Left lung (tissue), 10 donors: ENCODE results near the gene NOXO1. TPM values are rescaled to one million over a fixed set of nuclear protein-coding genes. Genes with fewer than 3 reads are reported as not detected.

Experiments used
- ATAC-seq: fragments of 200-7000 bp; cut with Tn5 transposase; one replicate; pipeline ENCODE4 v1.9.1; 2020; ENCODE audit warnings: moderate library complexity
- DNase-seq, 4 donors: peaks; one replicate each; pipeline ENCODE4 v3.0.0-alpha.2; 2013 to 2020
- H3K27ac ChIP-seq, 2 donors: fragments of 200-600 bp; sonication (generic) in 1 of 2; one replicate each; pipeline versions ENCODE4 v1.5.0 to v1.8.0; 2020 to 2021
- H3K27me3 ChIP-seq, 2 donors: fragments of 200-600 bp; sonication (generic) in 1 of 2; one replicate each; pipeline versions ENCODE4 v1.5.0 to v1.8.0; 2020 to 2021
- H3K36me3 ChIP-seq, 2 donors: fragments of 200-600 bp; sonication (generic) in 1 of 2; one replicate each; pipeline versions ENCODE4 v1.5.0 to v1.8.0; 2020 to 2021
- H3K4me1 ChIP-seq, 2 donors: fragments of 200-600 bp; one replicate each; pipeline ENCODE4 v1.8.0; 2021
- H3K4me3 ChIP-seq, 2 donors: fragments of 200-600 bp; sonication (generic) in 1 of 2; one replicate each; pipeline versions ENCODE4 v1.5.0 to v1.8.0; 2020 to 2021; ENCODE audit warnings: mild to moderate bottlenecking in 1 of 2
- H3K9me3 ChIP-seq, 2 donors: fragments of 200-600 bp; sonication (generic) in 1 of 2; one replicate each; pipeline versions ENCODE4 v1.5.0 to v1.8.0; 2020 to 2021
- CTCF ChIP-seq, 2 donors: fragments of 200-600 bp; sonication (generic) in 1 of 2; IDR thresholded peaks; one replicate each; pipeline versions ENCODE4 v1.5.0 to v1.8.0; 2021; ENCODE audit warnings: antibody characterized with exemption in 2 of 2
- intact Hi-C, 2 donors: fragments of 100-400 bp; cut with DNase I; formaldehyde crosslinking; loops; one replicate each; pipeline versions ENCODE4 v1.11.2 to v1.14.2; 2022
- polyA plus RNA-seq, 6 donors: library from polyadenylated mRNA; unstranded; fragments of 120-200 nt; gene quantifications; one replicate each; pipeline ENCODE4 v1.2.1, GENCODE V29; 2013; ENCODE audit not compliant: insufficient read length in 6 of 6
- total RNA-seq, 2 donors: library from RNA; stranded (reverse); fragmentation: NEBNext Ultra II Directional; extraction: Animal tissue kit (Norgen Biotek cat#: 25700); gene quantifications; one replicate each; pipeline ENCODE4 v1.2.1, GENCODE V29; 2021
- donor health status: DM: no; HTN: yes; CAD: no.
- donor health status: DM: no; HTN: no; CAD: no.

NOXO1 gene
- total and polyA plus RNA-seq, 8 donors: 0.30 to 5.6 (median 0.64) TPM; not detected in 2

GRCh38 chr16:1991948-1992703 lies 10.9 kb upstream of the NOXO1 start:
- Histone ChIP-seq H3K36me3 (peaks cover 0 to 5% of the 10 kb centered on the region in 2 donors), H3K4me3 (peak overlapping the region; percentile 38 to 46), H3K4me1 (peaks cover 17 to 37% of the 10 kb centered on the region in 2 donors), H3K9me3 (peaks cover 0 to 5% of the 10 kb centered on the region in 2 donors), H3K27me3 (peaks cover 29 to 41% of the 10 kb centered on the region in 2 donors), H3K27ac (peak overlapping the region in 1 of 2 donors; percentile 66)
- ATAC-seq (peak; percentile 89), DNase-seq (peak in 3 of 4 donors; percentile 87 to 99 (median 97))
- intact Hi-C loops: no loop called here
- no peak for TF ChIP-seq CTCF (IDR thresholded peaks at IDR 0.05)

- Histone ChIP-seq H3K4me1 (peaks cover 17 to 37% of the 10 kb centered on the region in 2 donors), H3K27me3 (peaks cover 29 to 41% of the 10 kb centered on the region in 2 donors), H3K4me3 (peak overlapping the region; percentile 38 to 46), H3K9me3 (peaks cover 0 to 5% of the 10 kb centered on the region in 2 donors), H3K27ac (peak overlapping the region in 1 of 2 donors; percentile 66), H3K36me3 (peaks cover 0 to 8% of the 10 kb centered on the region in 2 donors)
- intact Hi-C loops: no loop called here
- TF ChIP-seq CTCF (IDR thresholded peaks at IDR 0.05): no peak
- no peak for DNase-seq
- ATAC-seq: no peak
These were observed 10.3 kb upstream of the NOXO1 start for GRCh38 chr16:1991588-1991947.

GRCh38 chr16:1991135-1991551 lies 9.9 kb upstream of the NOXO1 start:
- H3K36me3 ChIP-seq: peaks cover 0 to 13% of the 10 kb centered on the region in 2 donors
- H3K9me3 ChIP-seq: peaks cover 0 to 5% of the 10 kb centered on the region in 2 donors
- TF ChIP-seq CTCF (IDR thresholded peaks at IDR 0.05): no peak
- DNase-seq: peak in 1 of 4 donors; percentile 79
- peaks cover 29 to 41% of the 10 kb centered on the region in 2 donors for H3K27me3 ChIP-seq
- peak overlapping the region in 1 of 2 donors; percentile 46 for H3K4me3 ChIP-seq
- intact Hi-C loops: no loop called here
- no peak overlapping the region for H3K27ac ChIP-seq
- ATAC-seq: peak; percentile 2
- peaks cover 17 to 37% of the 10 kb centered on the region in 2 donors for H3K4me1 ChIP-seq

GRCh38 chr16:1990351-1991134 lies 9.3 kb upstream of the NOXO1 start:
- H3K36me3 ChIP-seq: peaks cover 0 to 19% of the 10 kb centered on the region in 2 donors
- H3K9me3 ChIP-seq: peaks cover 0 to 5% of the 10 kb centered on the region in 2 donors
- intact Hi-C loops: no loop called here
- ATAC-seq (peak; percentile 5), DNase-seq (peak in 2 of 4 donors; percentile 32 to 79)
- no peak overlapping the region for H3K27ac ChIP-seq
- H3K4me3 ChIP-seq: peak overlapping the region in 1 of 2 donors; percentile 16
- TF ChIP-seq CTCF (IDR thresholded peaks at IDR 0.05): no peak
- H3K4me1 ChIP-seq: peaks cover 18 to 41% of the 10 kb centered on the region in 2 donors
- H3K27me3 ChIP-seq: peaks cover 29 to 41% of the 10 kb centered on the region in 2 donors

- peaks cover 29 to 41% of the 10 kb centered on the region in 2 donors for H3K27me3 ChIP-seq
- peaks cover 23 to 46% of the 10 kb centered on the region in 2 donors for H3K4me1 ChIP-seq
- intact Hi-C loops: no loop called here
- peaks cover 0 to 5% of the 10 kb centered on the region in 2 donors for H3K9me3 ChIP-seq
- no peak for ATAC-seq
- no peak overlapping the region for H3K27ac ChIP-seq
- H3K4me3 ChIP-seq: peak overlapping the region in 1 of 2 donors; percentile 16
- no peak for TF ChIP-seq CTCF (IDR thresholded peaks at IDR 0.05)
- peaks cover 0 to 24% of the 10 kb centered on the region in 2 donors for H3K36me3 ChIP-seq
- DNase-seq: no peak
These were observed 8.8 kb upstream of the NOXO1 start for GRCh38 chr16:1990101-1990350.
